H1 (cell line): ENCODE results near the gene GRIA4.

Source experiments
- ATF2 ChIP-seq: IDR thresholded peaks from 2 replicates; pipeline ENCODE4 v1.6.1; 2012; ENCODE audit warnings: low read length, inconsistent platforms
- ATF3 ChIP-seq: IDR thresholded peaks from 2 replicates; pipeline ENCODE4 v1.6.1; 2011; ENCODE audit warnings: low read depth, mild to moderate bottlenecking, low read length; ENCODE audit not compliant: insufficient read depth
- CHD2 ChIP-seq: IDR thresholded peaks from 2 replicates; pipeline ENCODE4 v1.6.1; 2012; ENCODE audit warnings: low read length, improper control_type of control experiment
- CREB1 ChIP-seq: IDR thresholded peaks from 2 replicates; pipeline ENCODE4 v1.6.1; 2012; ENCODE audit warnings: inconsistent platforms
- CTCF ChIP-seq, 3 experiments: IDR thresholded peaks; 1 replicate in 2 of 3; 2 replicates in 1 of 3; pipeline versions ENCODE4 v1.5.1 to v1.6.1; 2011; ENCODE audit warnings: low read length in 3 of 3, mild to moderate bottlenecking in 3 of 3, inconsistent platforms in 2 of 3, low read depth in 1 of 3, moderate library complexity in 1 of 3; ENCODE audit not compliant: insufficient read depth in 1 of 3; ENCODE audit errors: control extremely low read depth in 1 of 3
- E2F6 ChIP-seq: IDR thresholded peaks from 2 replicates; pipeline ENCODE4 v1.6.1; 2012; ENCODE audit warnings: inconsistent platforms
- MAX ChIP-seq: IDR thresholded peaks from 2 replicates; pipeline ENCODE4 v1.6.1; 2012; ENCODE audit warnings: inconsistent platforms
- NRF1 ChIP-seq: IDR thresholded peaks from 2 replicates; pipeline ENCODE4 v1.6.1; 2011; ENCODE audit warnings: mild to moderate bottlenecking, low read depth, low read length, improper control_type of control experiment
- POLR2A ChIP-seq, 2 experiments: IDR thresholded peaks; 1 replicate in 1 of 2; 2 replicates in 1 of 2; pipeline ENCODE4 v1.6.1; 2011; ENCODE audit warnings: low read depth in 2 of 2, low read length in 2 of 2, mild to moderate bottlenecking in 2 of 2; ENCODE audit errors: control extremely low read depth in 1 of 2
- POLR2AphosphoS5 ChIP-seq: IDR thresholded peaks from 2 replicates; pipeline ENCODE4 v1.6.1; 2011; ENCODE audit warnings: low read depth, low read length
- SP2 ChIP-seq: IDR thresholded peaks from 2 replicates; pipeline ENCODE4 v1.6.1; 2012; ENCODE audit warnings: mild to moderate bottlenecking, low read length, inconsistent platforms
- TBP ChIP-seq: IDR thresholded peaks from 2 replicates; pipeline ENCODE4 v1.6.1; 2011; ENCODE audit warnings: low read depth, low read length, improper control_type of control experiment
- YY1 ChIP-seq: IDR thresholded peaks from 2 replicates; pipeline ENCODE4 v1.6.1; 2011; ENCODE audit warnings: low read depth, mild to moderate bottlenecking, low read length

- TF ChIP-seq CHD2: no peak
- no peak for TF ChIP-seq CREB1
- TF ChIP-seq POLR2A (IDR thresholded peaks at IDR 0.05; ENCODE audit: control extremely low read depth in 1 of 2, low read depth in 2 of 2, low read length in 2 of 2): no peak
- no peak for TF ChIP-seq CTCF (IDR thresholded peaks at IDR 0.05; ENCODE audit: control extremely low read depth in 1 of 3, insufficient read depth in 1 of 3, low read depth in 1 of 3, low read length in 3 of 3)
- no peak for TF ChIP-seq ATF3
- TF ChIP-seq E2F6: no peak
- no peak for TF ChIP-seq ATF2
- TF ChIP-seq NRF1: no peak
- TF ChIP-seq YY1: no peak
- no peak for TF ChIP-seq SP2
- no peak for TF ChIP-seq POLR2AphosphoS5
- TF ChIP-seq MAX: no peak
- no peak for TF ChIP-seq TBP
These were observed 9.7 kb downstream of the GRIA4 start for GRCh38 chr11:105619556-105619955.
